AG04449 (cell line): Measurements from ENCODE around the gene NPAS3.

Experiments used
- CTCF ChIA-PET: fragments of 350-600 bp; formaldehyde crosslinking; extraction: SDS; loops from one replicate; lab custom pipeline; 2021; ENCODE audit warnings: antibody characterized with exemption; lab: Yijun Ruan, JAX
- POLR2A ChIA-PET: fragments of 400-600, 350-600 bp; formaldehyde crosslinking; extraction: SDS; loops from one replicate; lab custom pipeline; 2020; ENCODE audit warnings: antibody characterized with exemption, inconsistent platforms; lab: Yijun Ruan, JAX
- DNase-seq: peaks from one replicate; pipeline ENCODE4 v3.0.0-alpha.2; 2010; ENCODE audit warnings: low read depth, low spot score
- H3K4me3 ChIP-seq: 2 replicates; pipeline ENCODE4 v1.5.1; 2011; ENCODE audit warnings: low read depth, mild to moderate bottlenecking, control low read depth, low read length
- CTCF ChIP-seq: IDR thresholded peaks from one replicate; pipeline ENCODE4 v1.5.1; 2011; ENCODE audit warnings: mild to moderate bottlenecking, moderate library complexity, low read length, control low read depth, inconsistent platforms; ENCODE audit not compliant: insufficient read depth; ENCODE audit errors: missing control alignments

NPAS3 gene

DNA sequence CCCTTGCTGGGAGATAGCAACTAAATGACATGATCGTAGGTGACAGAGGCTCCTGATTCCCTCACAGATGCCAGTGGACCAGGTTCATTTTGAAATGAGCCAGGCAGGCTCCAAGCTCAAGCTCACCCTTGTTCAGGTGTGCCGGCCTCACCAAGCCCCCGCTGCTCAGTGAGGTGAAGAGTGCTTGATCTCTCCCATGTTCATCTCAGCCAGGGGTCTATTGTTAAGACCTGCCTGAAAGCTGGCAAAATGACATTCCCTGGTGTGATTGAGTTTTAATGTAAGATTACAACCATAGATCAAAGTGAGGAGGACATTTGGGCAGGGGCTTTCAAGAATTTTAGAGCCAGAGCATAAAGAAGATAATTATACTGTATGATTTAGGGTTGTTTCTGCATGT lies 514.3 kb downstream of the NPAS3 start:
- DNase-seq = no peak
- TF ChIP-seq CTCF = no peak
- H3K4me3 ChIP-seq = no peak overlapping the region
- POLR2A ChIA-PET = no interaction called here
- CTCF ChIA-PET = no interaction called here

DNA sequence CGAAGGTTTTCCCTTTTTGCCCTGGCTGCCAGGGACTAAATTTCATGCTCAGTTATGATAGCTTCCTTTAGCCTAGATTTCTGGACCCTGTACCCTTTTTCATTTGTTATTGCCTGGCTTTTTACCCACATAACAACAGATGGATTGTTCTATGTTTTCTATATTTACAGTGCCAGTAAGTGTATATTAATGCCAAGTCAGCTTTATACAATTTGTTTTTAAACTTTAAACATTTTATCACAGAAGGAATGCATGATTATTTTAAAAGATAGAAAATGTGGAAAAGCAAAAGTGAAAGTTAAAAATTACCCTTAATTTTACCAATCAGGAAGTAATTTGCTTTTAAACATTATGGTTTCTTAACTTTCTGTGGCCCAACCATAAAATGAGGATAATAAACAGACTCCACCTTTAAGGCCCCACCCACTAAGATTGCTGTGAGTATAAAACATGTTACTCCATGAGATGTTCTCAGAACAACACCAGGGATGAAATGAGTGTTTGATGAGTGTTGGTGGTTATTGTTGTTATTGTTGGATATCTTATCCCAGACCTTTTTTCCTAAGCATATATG lies 515.4 kb downstream of the NPAS3 start:
- CTCF ChIA-PET = interaction anchor here (1.0 to 1.5 kb wide), 2 partner anchors 23 to 57 kb away, joined by 3 read pairs; no protein-coding TSS in a partner anchor
- no peak overlapping the region for H3K4me3 ChIP-seq
- no peak for TF ChIP-seq CTCF
- no peak for DNase-seq
- POLR2A ChIA-PET = no interaction called here

DNA sequence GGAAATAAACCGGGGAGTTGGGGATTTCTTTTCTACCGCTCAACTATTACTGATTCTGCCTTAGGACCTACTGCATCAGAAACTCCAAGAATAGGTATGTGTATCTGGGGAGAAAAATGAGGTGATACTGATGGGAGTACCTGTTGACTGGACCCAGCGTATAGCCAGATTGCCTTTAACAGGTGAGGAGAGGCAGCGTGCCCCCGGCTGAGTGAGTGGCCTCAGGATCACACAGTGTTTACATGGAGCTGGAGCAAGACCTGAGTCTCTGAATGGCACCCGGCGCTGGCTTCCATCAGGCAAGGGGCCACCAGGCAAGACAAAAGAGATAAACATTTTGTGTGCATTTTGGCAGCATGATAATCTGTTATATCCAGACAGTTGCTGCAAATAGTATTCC lies 516.0 kb downstream of the NPAS3 start:
- no peak for TF ChIP-seq CTCF
- ChIA-PET CTCF (interaction anchor here (1.5 kb wide), 2 partner anchors 24 to 338 kb away, joined by 3 to 4 read pairs; no protein-coding TSS in a partner anchor), POLR2A (no interaction called here)
- no peak overlapping the region for H3K4me3 ChIP-seq
- DNase-seq = no peak

DNA sequence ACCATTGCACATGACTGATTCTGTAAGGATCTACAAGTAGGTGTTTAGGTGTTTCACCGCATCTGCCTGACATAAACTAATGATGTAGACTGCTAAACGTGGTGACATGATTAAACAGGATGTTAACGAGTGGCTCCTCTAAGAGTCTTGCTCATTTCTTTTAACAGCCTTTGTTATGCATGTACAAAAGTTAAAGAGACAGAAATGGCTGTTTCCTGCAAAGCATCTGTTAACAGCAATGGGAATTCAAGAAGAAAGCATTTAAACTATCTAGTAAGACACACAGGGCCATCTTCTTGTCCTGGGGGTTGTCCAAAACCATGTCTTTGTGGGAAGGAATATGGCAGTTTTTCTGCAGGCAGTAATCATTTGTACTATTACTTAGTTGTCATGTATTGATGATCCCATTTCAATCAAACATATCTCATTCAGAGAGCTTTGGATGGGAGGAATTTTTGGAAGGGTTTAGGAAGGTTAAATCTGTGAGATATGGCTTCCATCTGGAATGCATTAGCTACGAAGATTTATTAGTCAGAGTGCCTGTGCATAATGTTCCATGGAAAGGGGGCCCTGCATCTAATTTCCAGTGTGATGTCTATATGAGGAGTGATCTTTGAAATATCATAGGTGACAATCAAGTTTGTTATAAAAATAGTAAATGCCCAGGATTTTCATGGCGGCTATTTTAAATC lies 517.1 kb downstream of the NPAS3 start:
- no peak overlapping the region for H3K4me3 ChIP-seq
- no peak for TF ChIP-seq CTCF
- POLR2A ChIA-PET = no interaction called here
- CTCF ChIA-PET = interaction anchor here (1.5 kb wide), 1 partner anchor 337 kb away, joined by 4 read pairs; no protein-coding TSS in a partner anchor
- DNase-seq = no peak

GRCh38 chr14:33457021-33457420 lies 518.3 kb downstream of the NPAS3 start:
- no peak for DNase-seq
- H3K4me3 ChIP-seq = no peak overlapping the region
- no peak for TF ChIP-seq CTCF
- CTCF ChIA-PET = no interaction called here
- POLR2A ChIA-PET = no interaction called here

GRCh38 chr14:33457617-33458016 lies 518.9 kb downstream of the NPAS3 start:
- ChIA-PET POLR2A (no interaction called here), CTCF (no interaction called here)
- H3K4me3 ChIP-seq = no peak overlapping the region
- DNase-seq = no peak
- TF ChIP-seq CTCF = no peak
